Urinary bladder (tissue), 4 donors: Measurements from ENCODE around the gene PLPP1. TPM values are rescaled to one million over a fixed set of nuclear protein-coding genes. Genes with fewer than 3 reads are reported as not detected.

Experiments
- DNase-seq: peaks from one replicate; pipeline ENCODE4 v3.0.0-alpha.2; 2015; ENCODE audit errors: extremely low spot score
- H3K27ac ChIP-seq: one replicate; pipeline ENCODE4 v1.5.1; 2013; ENCODE audit warnings: low read depth, mild to moderate bottlenecking, moderate library complexity
- H3K36me3 ChIP-seq: one replicate; pipeline ENCODE4 v1.6.1; 2013; ENCODE audit warnings: mild to moderate bottlenecking, moderate library complexity; ENCODE audit not compliant: insufficient read depth
- H3K4me1 ChIP-seq: one replicate; pipeline ENCODE4 v1.6.1; 2013; ENCODE audit warnings: mild to moderate bottlenecking, moderate library complexity; ENCODE audit not compliant: insufficient read depth
- H3K4me3 ChIP-seq: one replicate; pipeline ENCODE4 v1.5.1; 2013; ENCODE audit warnings: low read depth, low read length
- WGBS: extraction: QIAGEN DNeasy Blood & Tissue Kit; methylation state at CpG from one replicate; pipeline ENCODE4 v1.1.7; 2013; 5-methylcytosine and 5-hydroxymethylcytosine counted together
- polyA plus RNA-seq: library from polyadenylated mRNA; stranded (reverse); fragments of 200-250 nt; gene quantifications from one replicate; pipeline ENCODE4 v1.2.3, GENCODE V29; 2013
- total RNA-seq: library from RNA; depleted of rRNA; stranded (reverse); fragments of >200 nt; gene quantifications from one replicate; pipeline ENCODE4 v1.2.3, GENCODE V29; 2014
- donor health status: healthy with polysubstance abuse.
- donor health status: healthy.

Gene PLPP1
- total and polyA plus RNA-seq, 2 donors: 146 to 275 TPM

GRCh38 chr5:55415071-55415470, 119.7 kb downstream of the PLPP1 start:
- no peak overlapping the region for H3K27ac ChIP-seq
- H3K36me3 ChIP-seq: no peaks in the 10 kb centered on the region
- H3K4me1 ChIP-seq: no peaks in the 10 kb centered on the region
- no peak for DNase-seq
- no peak overlapping the region for H3K4me3 ChIP-seq

- 82% methylated on average over 2 of the region's 2 CpGs for WGBS
- no peak for DNase-seq
- H3K4me3 ChIP-seq: no peak overlapping the region
- H3K4me1 ChIP-seq: no peaks in the 10 kb centered on the region
- H3K27ac ChIP-seq: no peak overlapping the region
- H3K36me3 ChIP-seq: no peaks in the 10 kb centered on the region
Measured at GRCh38 chr5:55413644-55414043, 121.1 kb downstream of the PLPP1 start.

GRCh38 chr5:55411876-55412275, 122.9 kb downstream of the PLPP1 start:
- 95% methylated on average over 1 of the region's 1 CpG for WGBS
- DNase-seq: no peak
- no peaks in the 10 kb centered on the region for H3K4me1 ChIP-seq
- H3K4me3 ChIP-seq: no peak overlapping the region
- H3K36me3 ChIP-seq: no peaks in the 10 kb centered on the region
- no peak overlapping the region for H3K27ac ChIP-seq

GRCh38 chr5:55410845-55411244, 123.9 kb downstream of the PLPP1 start:
- 85% methylated on average over 3 of the region's 3 CpGs for whole genome bisulfite sequencing
- no peak overlapping the region for H3K4me3 ChIP-seq

GRCh38 chr5:55409775-55410174, 125.0 kb downstream of the PLPP1 start:
- no peak overlapping the region for H3K27ac ChIP-seq
- H3K4me1 ChIP-seq: no peaks in the 10 kb centered on the region
- WGBS: 93% methylated on average over 1 of the region's 1 CpG

More at GRCh38 chr5:55410845-55411244, 123.9 kb downstream of the PLPP1 start:
- Histone ChIP-seq H3K4me1 (no peaks in the 10 kb centered on the region), H3K27ac (no peak overlapping the region), H3K36me3 (no peaks in the 10 kb centered on the region)
- DNase-seq: no peak

GRCh38 chr5:55407984-55408383, 126.8 kb downstream of the PLPP1 start:
- DNase-seq: no peak
- peaks cover 6% of the 10 kb centered on the region for H3K36me3 ChIP-seq
- H3K4me3 ChIP-seq: no peak overlapping the region
- 81% methylated on average over 3 of the region's 3 CpGs for WGBS
- H3K4me1 ChIP-seq: no peaks in the 10 kb centered on the region
- no peak overlapping the region for H3K27ac ChIP-seq

More at GRCh38 chr5:55409775-55410174, 125.0 kb downstream of the PLPP1 start:
- H3K36me3 ChIP-seq: peaks cover 5% of the 10 kb centered on the region
- no peak for DNase-seq
- no peak overlapping the region for H3K4me3 ChIP-seq

- no peak overlapping the region for H3K4me3 ChIP-seq
- no peak for DNase-seq
- 20% methylated on average over 1 of the region's 1 CpG for WGBS
- H3K4me1 ChIP-seq: no peaks in the 10 kb centered on the region
- H3K27ac ChIP-seq: no peak overlapping the region
- peaks cover 6% of the 10 kb centered on the region for H3K36me3 ChIP-seq
Measured at GRCh38 chr5:55407059-55407684, 127.6 kb downstream of the PLPP1 start.

- Histone ChIP-seq H3K4me3 (no peak overlapping the region), H3K36me3 (peaks cover 6% of the 10 kb centered on the region), H3K4me1 (no peaks in the 10 kb centered on the region), H3K27ac (no peak overlapping the region)
- DNase-seq: no peak
- 86% methylated on average over 2 of the region's 2 CpGs for WGBS
Measured at GRCh38 chr5:55406292-55406691, 128.5 kb downstream of the PLPP1 start.

GRCh38 chr5:55402199-55402598, 132.6 kb downstream of the PLPP1 start:
- H3K4me3 ChIP-seq: no peak overlapping the region
- DNase-seq: no peak
- H3K36me3 ChIP-seq: peaks cover 6% of the 10 kb centered on the region
- no peaks in the 10 kb centered on the region for H3K4me1 ChIP-seq
- no peak overlapping the region for H3K27ac ChIP-seq
- WGBS: 48% methylated on average over 2 of the region's 2 CpGs

GRCh38 chr5:55393501-55394175, 141.1 kb downstream of the PLPP1 start:
- H3K36me3 ChIP-seq: no peaks in the 10 kb centered on the region
- H3K4me3 ChIP-seq: no peak overlapping the region
- no peaks in the 10 kb centered on the region for H3K4me1 ChIP-seq
- DNase-seq: no peak
- H3K27ac ChIP-seq: no peak overlapping the region
- WGBS: 33% methylated on average over 2 of the region's 2 CpGs

- Histone ChIP-seq H3K4me1 (no peaks in the 10 kb centered on the region), H3K27ac (no peak overlapping the region), H3K36me3 (no peaks in the 10 kb centered on the region), H3K4me3 (no peak overlapping the region)
- no peak for DNase-seq
- WGBS: 99% methylated on average over 1 of the region's 1 CpG
Measured at GRCh38 chr5:55392669-55393068, 142.1 kb downstream of the PLPP1 start.

- Histone ChIP-seq H3K36me3 (no peaks in the 10 kb centered on the region), H3K4me1 (no peaks in the 10 kb centered on the region)
- 97% methylated on average over 2 of the region's 2 CpGs for WGBS
Measured at GRCh38 chr5:55391707-55392106, 143.1 kb downstream of the PLPP1 start.

GRCh38 chr5:55387865-55388264, 146.9 kb downstream of the PLPP1 start:
- Histone ChIP-seq H3K36me3 (no peaks in the 10 kb centered on the region), H3K4me1 (no peaks in the 10 kb centered on the region), H3K4me3 (no peak overlapping the region), H3K27ac (no peak overlapping the region)
- peak; percentile 48 for DNase-seq
- 94% methylated on average over 2 of the region's 2 CpGs for WGBS

More at GRCh38 chr5:55391707-55392106, 143.1 kb downstream of the PLPP1 start:
- H3K4me3 ChIP-seq: no peak overlapping the region
- DNase-seq: no peak
- H3K27ac ChIP-seq: no peak overlapping the region

- H3K4me1 ChIP-seq: no peaks in the 10 kb centered on the region
- no peak for DNase-seq
- WGBS: 72% methylated on average over 1 of the region's 1 CpG
- no peak overlapping the region for H3K27ac ChIP-seq
- H3K36me3 ChIP-seq: no peaks in the 10 kb centered on the region
- no peak overlapping the region for H3K4me3 ChIP-seq
Measured at GRCh38 chr5:55386356-55386755, 148.4 kb downstream of the PLPP1 start.
